GM21381 (cell line): Measurements from ENCODE around the gene HMGN4.
A peak's percentile ranks its signal among the peaks of the same experiment; 100 is the strongest.
"Not testable (repeated sequence)": the region's sequence is repeated elsewhere in the genome, so short reads cannot be mapped to it uniquely, and the experiment has no call there.

ENCODE experiments used
- ATAC-seq: cut with Tn5 transposase; IDR thresholded peaks from one replicate; pipeline ENCODE4 v1.9.1; 2021; ENCODE audit warnings: mild to moderate bottlenecking, moderate library complexity; ENCODE audit not compliant: unreplicated experiment

Gene HMGN4

DNA sequence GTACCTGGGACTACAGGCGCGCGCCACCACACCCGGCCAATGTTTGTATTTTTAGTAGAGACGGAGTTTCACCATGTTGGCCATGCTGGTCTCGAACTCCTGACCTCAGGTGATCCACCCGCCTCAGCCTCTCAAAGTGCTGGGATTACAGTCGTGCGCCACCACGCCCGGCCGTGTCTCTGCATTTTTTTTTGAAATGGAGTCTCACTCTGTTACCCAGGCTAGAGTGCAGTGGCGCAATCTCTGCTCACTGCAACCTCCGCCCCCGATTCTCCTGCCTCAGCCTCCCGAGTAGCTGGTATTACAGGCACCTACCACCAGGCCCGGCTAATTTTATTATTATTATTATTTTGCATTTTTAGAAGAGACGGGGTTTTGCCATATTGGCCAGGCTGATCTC lies 9.2 kb downstream of the HMGN4 start:
- ATAC-seq = not testable (repeated sequence)

DNA sequence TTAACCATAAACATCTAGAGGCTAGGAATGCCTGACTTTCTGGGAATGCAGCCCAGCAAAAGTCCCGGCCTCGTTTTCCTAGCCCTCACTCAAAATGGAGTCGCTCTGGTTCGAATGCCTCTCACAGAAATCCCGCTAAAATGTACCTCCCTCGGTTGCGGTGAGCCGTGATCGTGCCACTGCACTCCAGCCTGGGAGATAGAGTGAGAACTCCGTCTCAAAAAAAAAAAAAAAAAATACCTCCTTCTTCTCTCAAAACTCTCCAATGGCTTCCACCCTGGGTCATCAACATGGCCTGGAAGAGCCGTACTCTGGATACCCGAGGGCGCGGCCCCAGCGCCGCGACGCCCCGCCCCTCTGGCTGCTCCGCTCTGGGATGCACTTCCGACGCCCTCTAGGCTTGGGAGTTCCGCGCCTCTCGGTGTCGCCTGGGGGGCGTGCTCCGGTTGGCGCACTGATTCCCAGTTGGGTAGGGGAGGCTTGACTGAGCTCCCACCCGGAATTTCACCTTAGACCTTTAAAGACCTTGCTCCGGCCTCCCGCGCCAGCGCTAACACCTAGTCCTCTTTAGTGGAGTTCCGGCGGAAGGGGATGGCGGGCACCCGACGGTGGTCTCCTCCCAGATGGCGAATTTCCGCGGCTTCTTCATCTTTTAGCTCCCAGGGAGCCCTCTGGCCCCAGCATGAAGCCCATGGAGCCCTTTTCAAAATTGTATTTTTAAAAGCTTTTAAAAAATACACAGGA lies 12.3 kb downstream of the HMGN4 start:
- peak; percentile 29 for ATAC-seq

DNA sequence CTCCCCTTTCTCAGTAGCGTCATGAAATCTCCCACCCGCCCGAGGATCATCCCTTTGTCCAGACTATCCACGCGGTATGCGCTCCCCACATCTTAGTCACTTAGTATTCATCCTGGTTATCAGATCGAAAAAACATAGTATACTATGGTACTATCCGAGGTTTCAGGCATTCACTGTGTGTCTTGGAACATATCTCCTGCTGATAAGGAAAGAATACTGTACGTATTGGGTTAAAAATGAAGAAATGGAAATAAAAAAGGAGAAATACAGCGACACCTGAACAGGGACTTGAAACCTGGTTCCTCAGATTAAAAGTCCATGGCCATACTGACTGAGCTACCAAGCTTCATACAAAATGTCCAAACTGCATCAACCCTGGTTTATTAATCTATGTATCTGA lies 14.0 kb downstream of the HMGN4 start:
- no peak for ATAC-seq

DNA sequence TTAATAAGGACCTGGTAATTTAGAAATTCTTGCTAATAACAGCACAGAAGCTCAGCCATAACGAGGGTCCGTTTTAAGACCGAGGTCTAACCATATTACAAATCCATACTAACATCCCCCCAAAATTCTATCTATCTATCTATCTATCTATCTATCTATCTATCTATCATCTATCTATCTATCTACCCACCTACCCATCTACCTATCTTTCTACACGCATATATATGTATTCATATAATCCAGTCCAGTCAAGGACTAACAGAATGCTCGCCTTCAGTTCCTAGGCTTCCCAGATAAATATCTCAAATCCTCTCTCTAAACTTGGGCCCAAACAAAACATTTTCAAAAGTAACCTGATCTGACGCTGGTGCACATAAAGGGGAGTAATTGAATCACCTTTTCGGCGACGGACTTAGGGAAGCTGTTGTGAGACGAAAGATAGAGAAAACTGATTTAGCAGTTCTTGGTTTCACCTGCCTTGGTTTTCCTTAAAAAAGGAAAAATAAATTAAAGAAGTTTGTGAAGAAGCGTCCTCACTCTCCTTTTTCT lies 14.5 kb downstream of the HMGN4 start:
- no peak for ATAC-seq

DNA sequence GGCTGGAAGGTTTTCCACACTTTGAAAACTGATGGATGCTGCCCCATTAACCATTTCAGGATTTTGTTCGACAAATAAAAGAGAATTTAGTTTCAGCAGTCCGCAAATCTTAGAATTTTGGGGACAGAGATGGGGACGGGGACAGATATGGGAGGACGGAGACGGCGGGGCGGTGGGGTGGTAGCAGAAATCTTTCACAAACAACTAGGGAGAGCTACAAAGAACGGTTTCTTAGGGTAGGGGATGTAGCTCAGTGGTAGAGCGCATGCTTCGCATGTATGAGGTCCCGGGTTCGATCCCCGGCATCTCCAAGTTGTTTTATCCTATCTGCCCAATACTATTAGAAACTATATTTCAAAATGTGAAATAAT lies 15.1 kb downstream of the HMGN4 start:
- peak; percentile 40 for ATAC-seq

DNA sequence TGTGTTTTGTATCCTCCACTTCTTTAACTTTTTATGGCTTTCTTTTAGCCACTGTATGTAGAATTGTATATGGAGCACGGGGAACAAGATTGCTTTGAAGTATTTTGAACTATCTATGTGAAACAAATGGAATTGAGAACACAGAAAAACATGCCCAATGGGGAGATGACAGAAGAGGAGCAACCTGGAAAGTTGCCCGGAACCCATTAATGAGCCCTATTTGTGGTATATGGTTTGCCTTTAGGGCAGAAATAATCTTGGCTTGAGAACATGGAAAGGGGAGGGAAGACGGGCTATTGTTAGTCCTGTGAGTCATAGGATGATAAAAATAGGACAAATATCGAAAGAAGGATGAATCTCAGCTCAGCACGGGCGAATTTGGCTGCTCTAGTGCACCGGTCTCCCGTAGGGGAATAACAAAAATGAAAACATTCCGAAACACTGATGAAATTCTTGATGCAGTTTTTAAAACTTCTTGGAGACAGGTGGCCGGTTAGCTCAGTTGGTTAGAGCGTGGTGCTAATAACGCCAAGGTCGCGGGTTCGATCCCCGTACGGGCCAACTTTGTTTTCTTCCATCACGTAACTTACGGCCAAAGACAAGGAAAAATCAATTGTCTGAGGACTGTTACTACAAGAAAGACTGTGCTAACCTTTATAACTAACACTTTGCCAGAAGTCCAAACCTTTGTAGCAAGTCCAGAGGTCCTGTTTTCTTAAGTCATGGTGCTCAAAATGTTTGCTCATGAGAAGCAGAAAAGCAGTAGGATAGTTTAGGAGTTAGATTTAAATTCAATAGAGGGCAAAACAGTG lies 15.7 kb downstream of the HMGN4 start:
- ATAC-seq = peak; percentile 49

DNA sequence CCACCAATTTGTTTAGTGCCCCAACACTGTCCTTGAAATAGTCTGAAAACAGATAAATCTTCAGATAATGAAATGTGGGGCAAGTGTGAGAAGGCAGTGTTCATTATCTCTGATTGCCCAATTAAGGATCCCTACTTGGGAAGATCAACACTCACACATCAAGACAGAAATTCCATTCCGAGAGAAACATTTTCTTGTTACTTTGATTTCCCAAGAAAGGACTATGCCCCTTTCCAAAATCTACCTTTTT lies 16.2 kb downstream of the HMGN4 start:
- ATAC-seq = peak; percentile 2

DNA sequence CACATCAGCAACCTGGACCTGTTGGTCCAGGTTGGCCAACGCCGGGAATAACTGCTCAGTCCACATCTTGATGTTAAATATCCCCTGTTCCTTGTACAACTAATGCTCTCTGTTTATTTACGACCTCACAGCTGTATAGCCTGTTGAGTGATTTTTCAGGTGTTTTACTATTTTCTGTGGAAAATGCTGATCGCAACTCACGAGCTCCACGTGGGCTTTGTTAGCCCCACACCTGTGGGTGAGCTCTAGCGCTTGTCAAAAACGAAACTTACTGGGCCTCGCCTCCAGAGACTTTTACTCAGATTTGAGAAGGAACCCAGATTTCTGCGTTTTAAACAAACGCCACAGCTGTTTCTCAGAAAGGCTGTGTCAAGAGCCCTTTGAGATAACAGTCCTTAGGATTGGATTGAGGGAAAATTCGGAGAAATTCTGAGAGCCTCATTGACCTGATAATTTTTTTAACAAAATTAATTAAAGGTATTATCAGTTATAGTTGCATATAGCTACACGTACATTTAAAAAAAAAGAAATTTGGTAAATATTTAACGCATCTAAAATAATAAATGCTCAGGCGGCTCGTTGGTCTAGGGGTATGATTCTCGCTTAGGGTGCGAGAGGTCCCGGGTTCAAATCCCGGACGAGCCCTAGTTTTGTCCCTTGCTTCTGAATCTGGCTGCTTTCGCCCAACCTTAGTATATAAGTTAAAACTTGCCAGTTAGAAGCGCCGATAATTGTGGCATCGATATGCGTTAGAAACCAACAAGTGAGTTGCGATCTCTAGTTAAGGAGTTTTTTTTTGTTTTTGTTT lies 16.7 kb downstream of the HMGN4 start:
- ATAC-seq = peak; percentile 13

DNA sequence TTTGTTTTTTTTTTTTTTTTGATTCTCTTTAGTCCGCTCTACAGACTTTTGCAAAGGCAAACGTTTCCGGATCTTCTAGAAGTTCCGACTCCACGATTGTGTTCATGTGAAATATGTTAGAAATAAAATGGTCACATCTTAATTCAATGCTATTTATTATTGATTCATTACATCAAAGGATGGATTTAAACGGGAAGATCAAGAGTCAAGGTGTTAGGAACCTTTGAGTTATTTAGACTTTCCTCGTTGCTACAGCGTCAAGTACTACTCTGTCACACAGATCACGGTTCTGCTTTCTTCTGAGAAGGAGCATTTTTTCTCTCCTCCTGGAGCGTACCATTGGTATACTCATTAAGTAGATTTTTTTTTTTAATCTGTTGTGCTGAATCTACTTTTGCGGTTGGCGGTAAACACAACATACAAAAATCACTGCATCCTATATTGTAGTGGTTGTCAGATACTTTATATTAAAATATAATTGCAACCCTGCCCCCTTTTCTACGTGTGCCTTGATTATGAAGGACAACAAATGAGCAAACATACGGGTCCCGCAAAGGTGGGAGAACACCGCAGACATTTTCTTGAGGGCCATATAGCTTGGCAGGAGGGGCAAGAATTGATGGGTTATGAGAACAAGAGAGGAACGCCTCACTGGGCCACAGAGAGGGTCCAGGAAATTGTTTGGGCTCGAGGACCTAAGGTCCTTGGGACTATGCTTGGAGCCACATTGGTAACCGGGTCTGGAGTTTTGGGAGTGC lies 17.5 kb downstream of the HMGN4 start:
- no peak for ATAC-seq

DNA sequence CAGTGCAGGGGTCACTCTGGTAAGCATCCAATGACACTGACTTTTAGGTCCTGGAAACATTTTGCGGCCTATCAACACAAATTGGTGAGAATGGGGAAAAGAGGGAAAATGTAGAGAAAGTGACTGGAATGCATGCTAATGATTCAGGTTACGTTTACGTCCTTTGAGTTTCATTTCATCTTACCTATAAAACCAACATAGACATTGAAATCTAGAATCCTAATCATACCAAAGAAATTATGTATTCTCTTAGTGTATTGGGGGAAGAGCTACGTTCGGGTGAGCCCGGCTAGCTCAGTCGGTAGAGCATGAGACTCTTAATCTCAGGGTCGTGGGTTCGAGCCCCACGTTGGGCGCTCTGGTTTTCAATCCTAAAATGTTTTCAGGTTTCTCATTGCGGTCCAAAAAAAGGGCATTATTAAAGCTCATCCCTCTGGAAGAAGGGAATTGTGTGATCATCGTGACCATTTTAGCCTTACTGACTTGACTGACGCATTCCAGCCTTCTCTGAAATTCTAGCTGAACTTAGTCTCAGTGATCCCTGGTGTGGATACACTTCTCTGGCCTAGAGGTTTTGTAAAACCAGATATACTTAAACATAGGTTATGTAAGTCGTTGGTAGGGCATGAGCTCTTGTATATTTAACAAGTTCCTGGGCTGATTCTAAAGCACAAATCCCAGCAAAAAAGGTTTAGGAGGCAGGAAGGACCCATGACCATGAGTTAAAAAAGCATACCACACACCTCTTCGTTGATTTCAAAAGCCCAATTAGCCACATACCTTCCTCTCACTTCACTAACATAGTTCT lies 18.3 kb downstream of the HMGN4 start:
- no peak for ATAC-seq

DNA sequence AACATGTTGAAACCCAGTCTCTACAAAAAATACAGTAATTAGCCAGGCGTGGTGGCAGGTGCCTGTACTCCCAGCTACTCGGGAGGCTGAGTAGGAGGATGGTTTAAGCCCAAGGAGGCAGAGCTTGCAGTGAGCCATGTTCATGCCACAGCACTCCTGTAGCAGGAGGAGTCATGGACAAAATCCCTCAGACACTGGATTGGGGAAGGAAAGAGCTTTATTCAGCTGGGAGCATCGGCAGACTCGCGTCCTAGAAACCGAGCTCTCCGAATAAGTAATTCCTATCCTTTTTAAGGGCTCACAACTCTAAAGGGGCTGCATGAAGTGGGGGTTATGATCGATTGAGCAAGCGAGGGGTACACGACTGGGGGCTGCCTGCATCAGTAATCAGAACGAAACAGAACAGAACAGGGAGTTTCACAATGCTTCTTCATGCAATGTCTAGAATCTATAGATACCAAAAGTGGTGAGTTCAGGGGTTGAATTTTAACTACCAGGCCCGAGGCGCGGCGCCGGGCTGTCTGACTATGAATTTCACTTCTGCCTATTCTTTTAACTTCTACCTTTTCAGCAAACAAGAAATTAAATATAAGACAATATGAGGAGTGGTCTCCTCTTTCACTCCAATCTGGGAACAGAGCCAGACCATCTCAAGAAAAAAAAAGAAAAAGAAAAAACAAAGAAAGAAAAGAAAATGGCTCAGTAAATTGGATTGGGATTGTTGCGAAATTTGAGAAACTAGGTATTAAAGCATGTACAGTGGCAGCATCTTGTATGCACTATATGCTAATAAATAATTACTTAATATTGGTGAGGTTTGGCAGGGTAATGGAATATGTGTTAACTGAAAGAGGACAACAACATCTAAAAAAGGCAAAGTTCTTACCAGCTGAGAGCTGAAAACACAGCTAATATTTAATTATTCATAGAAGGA lies 23.6 kb downstream of the HMGN4 start:
- ATAC-seq = peak; percentile 54

DNA sequence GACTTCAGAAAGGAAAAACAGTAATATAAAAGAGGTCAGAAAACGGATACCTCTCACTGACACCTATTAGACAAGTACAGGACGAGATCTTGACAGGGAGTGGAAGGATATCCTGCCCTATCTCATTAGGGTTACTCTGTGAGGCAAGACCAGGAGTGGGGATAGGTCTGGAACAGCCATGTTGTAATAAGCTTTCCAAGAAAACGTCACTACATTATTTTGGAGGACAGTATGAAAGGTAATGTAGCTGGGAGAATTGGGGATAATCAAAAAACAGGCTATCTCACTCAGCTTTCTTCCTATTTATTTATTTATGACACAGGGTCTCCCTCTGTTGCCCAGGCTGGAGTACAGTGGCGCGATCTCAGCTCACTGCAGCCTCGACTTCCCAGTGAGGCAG lies 25.3 kb downstream of the HMGN4 start:
- ATAC-seq = no peak

DNA sequence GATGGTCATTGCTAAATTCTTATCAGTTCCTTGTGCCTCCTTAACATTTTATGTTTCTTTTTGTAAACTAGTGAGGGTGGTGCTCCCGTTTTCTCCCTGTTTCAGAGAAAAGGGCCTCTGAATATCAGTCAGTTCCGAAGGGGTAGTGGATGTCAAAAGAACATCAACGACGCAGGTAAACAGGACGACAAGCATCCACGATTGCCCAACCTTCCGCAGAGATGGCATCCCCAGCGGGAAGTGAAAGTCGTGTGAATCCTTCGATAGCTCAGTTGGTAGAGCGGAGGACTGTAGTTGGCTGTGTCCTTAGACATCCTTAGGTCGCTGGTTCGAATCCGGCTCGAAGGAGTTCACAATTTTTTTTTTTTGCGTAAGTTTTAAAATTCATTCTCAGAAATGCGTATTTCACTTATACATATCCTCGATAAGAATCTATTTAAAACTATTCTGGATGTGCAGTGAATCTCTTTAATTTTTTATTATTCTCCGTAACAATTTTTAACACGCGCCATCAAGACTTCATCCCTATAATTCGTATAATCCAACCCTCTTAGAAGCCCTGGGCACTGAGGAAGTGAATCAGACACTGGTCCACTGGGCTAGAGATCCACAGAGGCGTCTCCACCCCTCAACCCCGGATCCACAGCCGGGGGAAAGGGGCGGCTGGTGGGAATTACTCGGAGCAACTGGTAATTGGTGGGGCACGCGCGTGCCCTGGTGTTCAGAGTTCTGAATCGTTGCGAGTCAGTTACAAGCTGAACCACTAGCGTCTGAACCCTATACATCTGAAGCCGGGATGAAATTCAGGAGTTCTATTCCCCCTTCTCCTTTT lies 30.7 kb downstream of the HMGN4 start:
- ATAC-seq = peak; percentile 62

DNA sequence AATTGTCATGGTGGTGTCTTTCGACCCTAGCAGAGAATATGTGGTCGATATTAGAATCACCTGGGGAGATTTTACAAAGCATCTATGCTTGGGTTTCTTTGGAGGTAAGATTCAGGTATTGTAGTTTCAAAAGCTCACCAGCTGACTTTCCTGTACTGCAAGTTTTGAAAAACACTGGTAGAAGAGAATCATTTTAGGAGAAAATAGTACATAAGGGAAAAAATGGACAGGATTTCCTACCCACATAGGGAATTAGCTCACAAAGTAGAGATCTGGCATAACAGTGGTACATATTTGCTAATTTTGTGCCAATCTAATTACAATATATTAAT lies 31.2 kb downstream of the HMGN4 start:
- no peak for ATAC-seq

DNA sequence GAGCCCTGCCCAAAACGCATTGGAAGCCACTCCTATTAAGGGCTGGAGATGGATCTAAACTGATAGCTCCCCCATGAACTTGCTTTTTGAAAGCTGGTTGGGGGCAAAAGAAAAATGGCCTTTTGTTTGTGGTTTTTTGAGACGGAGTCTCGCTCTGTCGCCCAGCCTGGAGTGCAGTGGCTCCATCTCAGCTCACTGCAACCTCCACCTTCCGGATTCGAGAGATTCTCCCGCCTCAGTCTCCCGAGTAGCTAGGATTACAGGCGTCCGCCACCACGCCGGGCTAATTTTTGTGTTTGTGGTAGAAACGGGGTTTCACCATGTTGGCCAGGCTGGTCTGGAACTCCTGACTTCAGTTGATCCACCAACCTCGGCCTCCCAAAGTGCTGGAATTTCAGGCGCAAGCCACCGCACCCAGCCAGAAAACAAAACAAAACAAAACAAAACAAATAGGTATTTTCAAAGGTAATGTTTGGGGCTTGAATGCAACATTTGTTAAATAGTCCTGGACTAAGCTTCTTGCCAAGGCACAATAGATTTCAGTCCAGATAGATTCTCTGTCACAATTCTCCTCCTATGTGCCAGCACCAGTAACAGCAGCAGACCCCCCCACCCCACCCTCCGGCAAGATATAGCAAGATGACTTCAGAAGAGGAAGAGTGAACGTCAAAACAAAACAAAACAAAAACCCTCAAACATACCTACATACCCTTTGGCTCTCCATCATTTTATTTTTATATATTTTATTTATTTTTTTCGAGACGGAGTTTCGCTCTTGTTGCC lies 32.1 kb downstream of the HMGN4 start:
- ATAC-seq = no peak

DNA sequence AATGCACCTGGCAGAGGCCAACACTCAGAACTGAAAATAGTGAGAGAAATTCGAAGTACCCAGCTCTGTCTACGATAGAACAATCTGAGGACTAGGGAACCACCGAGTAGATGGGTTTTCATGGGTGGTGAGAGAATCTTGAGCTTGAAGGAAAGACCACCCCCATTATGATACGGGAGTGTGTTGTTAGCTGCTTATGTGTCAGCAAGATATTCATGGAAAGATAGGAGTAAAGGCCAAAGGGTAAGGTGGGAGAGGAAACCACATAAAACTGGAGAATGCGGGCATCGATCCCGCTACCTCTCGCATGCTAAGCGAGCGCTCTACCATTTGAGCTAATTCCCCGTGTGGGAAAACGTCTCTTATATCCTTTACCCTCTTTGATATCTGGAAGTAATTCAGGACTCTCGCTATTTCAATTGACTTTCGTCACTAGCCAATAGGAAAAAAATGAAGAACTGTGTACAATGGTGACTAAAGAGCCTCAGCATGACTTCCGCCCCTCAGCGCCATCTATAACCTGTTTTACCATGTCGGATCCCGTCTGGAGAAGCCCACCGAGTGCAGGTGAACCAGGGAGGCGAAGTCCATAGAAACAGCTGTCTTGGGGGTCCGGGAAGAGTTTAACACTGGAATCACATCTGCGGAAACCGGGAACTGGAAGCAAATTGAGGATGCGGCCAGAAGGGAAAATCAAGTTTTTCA lies 33.6 kb downstream of the HMGN4 start:
- ATAC-seq = no peak

DNA sequence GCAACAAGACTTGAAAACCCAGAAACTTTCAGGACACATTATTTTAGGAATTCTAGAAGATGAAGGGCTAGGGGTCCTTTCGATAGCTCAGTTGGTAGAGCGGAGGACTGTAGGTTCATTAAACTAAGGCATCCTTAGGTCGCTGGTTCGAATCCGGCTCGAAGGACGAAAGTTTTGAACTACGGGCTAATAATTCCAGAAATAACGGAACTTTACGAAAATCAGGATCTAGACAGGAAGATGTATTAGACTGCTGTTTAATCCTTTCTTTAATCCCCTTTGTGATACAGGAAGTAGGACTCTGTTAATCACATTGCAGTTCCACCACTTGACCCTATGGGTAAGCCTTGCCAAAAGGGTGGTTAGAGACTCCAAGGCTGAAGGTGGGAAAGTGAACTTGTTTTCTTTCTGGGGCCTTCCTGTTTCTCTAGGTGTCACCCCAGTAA lies 37.4 kb downstream of the HMGN4 start:
- no peak for ATAC-seq
